ENCODE measurements around the gene FTSJ1.
A peak's percentile ranks its signal among the peaks of the same experiment; 100 is the strongest.
"Not testable (repeated sequence)": the region's sequence is repeated elsewhere in the genome, so short reads cannot be mapped to it uniquely, and the experiment has no call there.

Gene FTSJ1, protein sequence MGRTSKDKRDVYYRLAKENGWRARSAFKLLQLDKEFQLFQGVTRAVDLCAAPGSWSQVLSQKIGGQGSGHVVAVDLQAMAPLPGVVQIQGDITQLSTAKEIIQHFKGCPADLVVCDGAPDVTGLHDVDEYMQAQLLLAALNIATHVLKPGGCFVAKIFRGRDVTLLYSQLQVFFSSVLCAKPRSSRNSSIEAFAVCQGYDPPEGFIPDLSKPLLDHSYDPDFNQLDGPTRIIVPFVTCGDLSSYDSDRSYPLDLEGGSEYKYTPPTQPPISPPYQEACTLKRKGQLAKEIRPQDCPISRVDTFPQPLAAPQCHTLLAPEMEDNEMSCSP

DNA sequence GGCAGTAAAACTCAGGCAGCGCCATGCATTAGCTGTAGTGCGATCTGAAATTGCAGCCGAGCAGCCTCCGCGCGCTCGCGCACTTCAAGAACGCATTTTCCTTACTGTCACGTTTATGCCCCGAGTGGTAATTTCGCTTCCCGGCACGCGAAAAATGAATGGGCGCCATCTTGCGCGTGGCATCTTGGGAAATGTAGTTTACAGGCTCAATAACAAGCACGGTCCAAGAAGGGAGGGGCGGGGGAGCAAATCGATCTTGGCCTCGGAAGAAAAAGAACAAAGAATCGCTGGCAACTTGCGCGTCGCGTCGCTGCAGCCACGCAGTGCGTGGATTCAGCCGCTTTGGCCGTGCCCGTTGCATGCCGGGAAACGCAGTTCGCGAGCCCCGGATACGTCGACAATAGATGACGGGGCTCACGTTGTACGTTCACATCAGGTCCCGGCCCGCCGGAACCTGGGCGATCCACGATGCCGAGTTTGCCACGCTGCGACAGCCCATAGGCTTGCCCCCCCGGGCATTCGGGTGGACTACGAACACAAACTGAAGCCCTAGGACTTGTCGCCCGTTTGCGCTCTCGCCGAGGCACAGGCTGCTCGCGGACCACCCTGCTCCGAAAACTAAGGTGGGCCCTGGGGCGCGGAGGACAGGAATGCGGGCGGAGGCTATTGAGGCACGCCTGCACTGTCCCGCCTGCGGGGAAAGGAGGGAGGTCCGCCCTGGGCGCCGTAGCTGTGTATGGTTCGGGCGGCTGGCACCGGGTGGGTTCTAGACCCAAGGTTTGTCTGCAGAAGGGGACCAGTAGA lies at the start of gene FTSJ1:
Gene FTSJ1, plus strand, starts transcription at position 426 of the 804 bp plus-strand sequence. CDS start 1,849 bp downstream, outside the sequence.
- H3K4me3 ChIP-seq (ENCODE audit: control insufficient read depth, low read depth, low read length) = peak within 1 kb of the TSS; percentile 76
- DNase-seq (ENCODE audit: low read depth) = peak; percentile 91
- TF ChIP-seq, protein P1, sequence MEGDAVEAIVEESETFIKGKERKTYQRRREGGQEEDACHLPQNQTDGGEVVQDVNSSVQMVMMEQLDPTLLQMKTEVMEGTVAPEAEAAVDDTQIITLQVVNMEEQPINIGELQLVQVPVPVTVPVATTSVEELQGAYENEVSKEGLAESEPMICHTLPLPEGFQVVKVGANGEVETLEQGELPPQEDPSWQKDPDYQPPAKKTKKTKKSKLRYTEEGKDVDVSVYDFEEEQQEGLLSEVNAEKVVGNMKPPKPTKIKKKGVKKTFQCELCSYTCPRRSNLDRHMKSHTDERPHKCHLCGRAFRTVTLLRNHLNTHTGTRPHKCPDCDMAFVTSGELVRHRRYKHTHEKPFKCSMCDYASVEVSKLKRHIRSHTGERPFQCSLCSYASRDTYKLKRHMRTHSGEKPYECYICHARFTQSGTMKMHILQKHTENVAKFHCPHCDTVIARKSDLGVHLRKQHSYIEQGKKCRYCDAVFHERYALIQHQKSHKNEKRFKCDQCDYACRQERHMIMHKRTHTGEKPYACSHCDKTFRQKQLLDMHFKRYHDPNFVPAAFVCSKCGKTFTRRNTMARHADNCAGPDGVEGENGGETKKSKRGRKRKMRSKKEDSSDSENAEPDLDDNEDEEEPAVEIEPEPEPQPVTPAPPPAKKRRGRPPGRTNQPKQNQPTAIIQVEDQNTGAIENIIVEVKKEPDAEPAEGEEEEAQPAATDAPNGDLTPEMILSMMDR (conservative IDR thresholded peaks at IDR 0.05; ENCODE audit: control insufficient read depth, insufficient read depth, low read depth, low read length) = no peak

DNA sequence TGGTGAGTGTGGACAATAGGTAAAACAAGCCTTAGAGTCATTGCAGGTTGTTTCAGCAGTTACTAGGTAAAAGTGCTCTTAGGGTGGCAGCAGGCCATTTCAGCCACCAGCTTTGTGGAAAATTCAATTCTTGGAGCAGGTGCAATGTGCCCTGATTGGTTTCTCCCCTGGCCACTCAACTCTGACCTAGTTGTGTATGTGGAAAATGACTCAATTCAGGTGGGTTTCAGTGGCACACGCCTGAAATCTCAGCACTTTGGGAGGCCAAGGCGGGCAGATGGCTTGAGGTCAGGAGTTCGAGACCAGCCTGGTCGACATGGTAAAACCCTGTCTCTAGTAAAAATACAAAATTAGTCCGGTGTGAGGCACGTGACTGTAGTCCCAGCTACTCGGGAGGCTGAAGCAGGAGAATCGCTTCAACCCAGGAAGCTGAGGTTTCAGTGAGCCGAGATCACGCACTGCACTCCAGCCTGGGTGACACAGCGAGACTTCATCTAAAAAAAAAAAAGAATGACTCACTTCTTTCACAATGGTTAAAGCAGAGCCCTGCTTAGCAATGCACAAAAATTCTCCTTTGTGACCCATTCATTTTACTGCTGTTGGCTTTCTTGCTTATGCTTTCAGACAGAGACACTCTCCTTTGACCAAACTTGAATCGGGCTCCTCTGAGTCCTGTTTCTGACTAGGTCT lies 48.8 kb upstream of the FTSJ1 start:
- not testable (repeated sequence) for DNase-seq (ENCODE audit: low read depth); H3K4me3 ChIP-seq (ENCODE audit: control insufficient read depth, low read depth, low read length)

DNA sequence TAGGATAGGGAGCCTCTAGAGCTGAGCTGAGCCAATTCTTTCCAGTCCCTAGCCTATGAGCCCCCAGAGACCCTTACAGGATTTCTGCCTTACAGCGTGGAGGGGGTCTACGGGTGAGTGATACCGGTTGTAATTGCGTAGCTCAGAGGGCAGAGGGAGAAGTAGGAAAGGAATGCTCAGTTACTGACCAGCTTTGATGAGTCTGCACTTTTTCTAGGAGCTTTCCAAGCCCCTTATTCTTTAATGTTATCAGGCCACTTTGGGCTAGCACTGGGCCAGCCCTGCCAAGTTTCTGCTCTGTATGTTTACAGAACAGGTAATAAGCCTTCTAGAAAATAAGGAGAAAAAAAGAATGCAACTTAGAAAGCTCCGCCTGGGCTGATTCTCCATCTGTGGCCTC lies 46.4 kb upstream of the FTSJ1 start:
- DNase-seq (ENCODE audit: low read depth); H3K4me3 ChIP-seq (ENCODE audit: control insufficient read depth, low read depth, low read length): not testable (repeated sequence)

DNA sequence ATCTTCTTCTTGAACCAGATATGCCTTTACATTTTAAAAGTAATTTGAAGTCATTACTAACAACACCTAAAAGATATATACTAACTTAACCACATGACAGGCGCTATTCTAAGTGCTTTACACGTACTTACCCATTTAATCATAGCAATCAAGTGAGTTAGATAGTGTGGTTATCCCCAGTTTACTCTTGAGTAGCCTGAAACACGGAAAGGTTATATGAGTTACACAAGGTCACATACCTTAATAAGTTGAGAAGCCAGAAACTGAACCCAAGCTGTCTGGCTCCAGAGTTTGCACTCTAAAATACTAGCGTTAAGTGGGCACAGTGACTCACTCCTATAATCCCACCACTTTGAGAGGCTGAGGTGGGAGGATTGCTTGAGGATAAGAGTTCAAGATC lies 45.8 kb upstream of the FTSJ1 start:
- not testable (repeated sequence) for DNase-seq (ENCODE audit: low read depth); H3K4me3 ChIP-seq (ENCODE audit: control insufficient read depth, low read depth, low read length)

DNA sequence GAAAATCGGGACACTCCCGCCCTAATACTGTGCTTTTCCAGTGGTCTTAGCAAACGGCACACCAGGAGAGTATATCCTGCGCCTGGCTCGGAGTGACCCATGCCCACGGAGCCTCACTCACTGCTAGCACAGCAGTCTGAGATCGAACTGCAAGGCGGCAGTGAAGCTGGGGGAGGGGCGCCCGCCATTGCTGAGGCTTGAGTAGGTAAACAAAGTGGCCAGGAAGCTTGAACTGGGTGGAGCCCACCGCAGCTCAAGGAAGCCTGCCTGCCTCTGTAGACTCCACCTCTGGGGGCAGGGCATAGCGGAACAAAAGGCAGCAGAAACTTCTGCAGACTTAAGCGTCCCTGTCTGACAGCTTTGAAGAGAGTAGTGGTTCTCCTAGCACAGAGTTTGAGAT lies 42.3 kb upstream of the FTSJ1 start:
- not testable (repeated sequence) for H3K4me3 ChIP-seq (ENCODE audit: control insufficient read depth, low read depth, low read length); DNase-seq (ENCODE audit: low read depth)

DNA sequence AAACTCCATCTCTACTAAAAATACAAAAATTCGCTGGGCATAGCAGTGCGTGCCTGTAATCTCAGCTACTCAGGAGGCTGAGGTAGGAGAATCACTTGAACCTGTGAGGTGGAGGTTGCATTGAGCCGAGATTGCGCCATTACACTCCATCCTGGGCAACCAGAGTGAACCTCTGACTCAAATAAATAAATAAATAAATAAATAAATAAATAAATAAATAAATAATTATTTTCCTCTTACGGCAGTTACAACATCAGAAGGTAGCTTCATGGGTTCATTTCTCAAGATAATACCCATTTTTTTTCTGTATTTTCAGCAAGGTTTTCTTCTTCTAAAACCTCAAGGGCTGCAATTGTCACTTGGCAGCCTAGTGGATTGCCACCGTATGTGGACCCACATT lies 28.8 kb upstream of the FTSJ1 start:
- DNase-seq (ENCODE audit: low read depth); H3K4me3 ChIP-seq (ENCODE audit: control insufficient read depth, low read depth, low read length): not testable (repeated sequence)

DNA sequence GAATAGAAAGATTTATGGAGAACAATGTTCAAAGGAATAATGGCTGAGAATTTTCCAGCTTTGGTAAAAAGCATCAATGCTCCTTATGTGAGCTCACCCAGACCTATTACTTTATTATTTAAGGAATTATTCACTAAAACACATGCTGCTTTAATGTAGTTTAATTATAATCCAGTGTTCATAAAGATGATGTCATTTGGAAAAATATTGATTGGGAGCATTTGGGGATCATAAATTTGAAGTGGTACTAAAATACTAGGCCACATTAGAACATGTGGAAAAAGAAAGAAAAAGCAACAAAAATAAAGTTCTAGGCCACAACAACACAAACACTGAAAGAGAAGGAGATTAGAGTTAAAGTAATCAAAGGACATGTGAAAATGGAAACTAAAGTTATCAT lies 25.9 kb upstream of the FTSJ1 start:
- H3K4me3 ChIP-seq (ENCODE audit: control insufficient read depth, low read depth, low read length) = no peak overlapping the region
- TF ChIP-seq, protein P1 (conservative IDR thresholded peaks at IDR 0.05; ENCODE audit: control insufficient read depth, insufficient read depth, low read depth, low read length) = no peak
- no peak for DNase-seq (ENCODE audit: low read depth)

DNA sequence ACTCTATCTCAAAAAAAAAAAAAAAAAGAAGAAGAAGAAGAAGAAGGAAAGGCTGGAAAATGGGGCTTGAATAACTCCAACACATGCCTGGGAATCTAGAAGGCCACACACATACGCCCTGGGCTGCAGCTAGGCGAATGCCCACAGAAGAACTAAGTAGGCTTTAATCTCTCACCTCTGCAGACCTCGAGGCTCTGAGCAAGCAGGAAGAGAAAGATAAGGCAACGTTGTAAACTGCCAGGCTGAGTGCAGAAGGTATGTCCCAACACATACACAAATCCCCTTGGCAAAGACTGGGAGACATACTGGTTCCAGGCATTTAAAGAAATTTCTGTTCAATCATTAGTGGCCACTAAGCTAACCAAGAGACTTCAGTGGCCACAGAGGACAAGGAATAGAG lies 24.3 kb upstream of the FTSJ1 start:
- DNase-seq (ENCODE audit: low read depth) = no peak
- no peak overlapping the region for H3K4me3 ChIP-seq (ENCODE audit: control insufficient read depth, low read depth, low read length)
- TF ChIP-seq, protein P1 (conservative IDR thresholded peaks at IDR 0.05; ENCODE audit: control insufficient read depth, insufficient read depth, low read depth, low read length) = no peak

DNA sequence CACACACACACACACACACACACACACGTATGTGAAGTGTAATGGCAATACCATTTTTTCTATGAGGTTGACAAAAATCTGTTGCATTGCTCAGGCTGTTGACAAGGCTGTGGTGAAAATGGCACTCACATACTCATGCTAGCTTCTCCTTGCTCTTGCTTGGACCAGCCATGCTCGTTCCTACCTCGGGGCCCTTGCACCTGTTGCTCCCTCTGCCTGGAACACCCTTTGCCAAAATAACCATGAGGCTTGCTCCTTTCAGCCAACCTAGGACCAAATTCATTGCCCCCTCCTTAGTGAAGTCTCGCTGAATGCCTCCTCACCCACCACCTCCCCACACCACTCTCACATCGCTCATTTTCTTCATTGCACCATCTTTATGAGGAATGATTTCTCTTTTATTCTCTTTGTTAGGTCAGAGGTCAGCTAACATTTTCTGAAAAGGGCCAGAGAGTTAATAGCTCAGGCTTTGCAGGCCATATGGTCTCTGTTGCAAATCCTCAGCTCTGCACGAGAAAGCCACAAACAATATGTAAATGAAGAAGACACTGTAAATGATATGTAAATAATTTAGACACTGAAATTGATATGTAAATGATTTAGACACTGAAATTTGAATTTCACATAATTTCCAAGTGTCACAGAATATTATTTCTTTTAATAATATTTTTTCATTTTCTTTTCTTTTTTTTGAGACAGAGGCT lies 19.2 kb upstream of the FTSJ1 start:
- TF ChIP-seq, protein P1 (conservative IDR thresholded peaks at IDR 0.05; ENCODE audit: control insufficient read depth, insufficient read depth, low read depth, low read length) = no peak
- H3K4me3 ChIP-seq (ENCODE audit: control insufficient read depth, low read depth, low read length) = no peak overlapping the region
- DNase-seq (ENCODE audit: low read depth) = no peak

Measured in fibroblast of mammary gland (primary cell).